Mesothelial cell of epicardium (in vitro differentiated cells): Measurements from ENCODE around the gene FAM228A. TPM values are rescaled to one million over a fixed set of nuclear protein-coding genes. Genes with fewer than 3 reads are reported as not detected.
A peak's percentile ranks its signal among the peaks of the same experiment; 100 is the strongest.
"Not testable (repeated sequence)": the region's sequence is repeated elsewhere in the genome, so short reads cannot be mapped to it uniquely, and the experiment has no call there.

Experiments
- DNase-seq, 2 experiments: peaks; one replicate each; pipeline ENCODE4 v3.0.0; 2021; ENCODE audit warnings: low spot score in 2 of 2; ENCODE audit not compliant: unreplicated experiment in 2 of 2
- H3K27ac Mint-ChIP-seq: 2 replicates; pipeline ENCODE4 v1.8.0; 2021; ENCODE audit warnings: mixed read lengths
- H3K27me3 Mint-ChIP-seq: 2 replicates; pipeline ENCODE4 v1.8.0; 2021; ENCODE audit warnings: low read depth, mixed read lengths
- H3K36me3 Mint-ChIP-seq: 2 replicates; pipeline ENCODE4 v1.8.0; 2021; ENCODE audit warnings: mixed read lengths
- H3K4me1 Mint-ChIP-seq: 2 replicates; pipeline ENCODE4 v1.8.0; 2021; ENCODE audit warnings: mixed read lengths
- H3K4me3 Mint-ChIP-seq: 2 replicates; pipeline ENCODE4 v1.8.0; 2021; ENCODE audit warnings: mild to moderate bottlenecking, moderate library complexity, mixed read lengths
- H3K9me3 Mint-ChIP-seq: 2 replicates; pipeline ENCODE4 v1.8.0; 2021; ENCODE audit warnings: mixed read lengths
- CTCF ChIP-seq: fragments of 200-600 bp; sonication (generic); IDR thresholded peaks from one replicate; pipeline ENCODE4 v1.5.0; 2021; ENCODE audit warnings: antibody characterized with exemption; ENCODE audit not compliant: unreplicated experiment
- total RNA-seq: library from RNA; stranded (reverse); gene quantifications from 3 replicates; pipeline ENCODE4 v1.2.1, GENCODE V29; 2021

Gene FAM228A
- 1.1 to 1.4 TPM (median 1.4 TPM) in 3 replicates for total RNA-seq

GRCh38 chr2:24174851-24175277 lies at the start of gene FAM228A:
Gene FAM228A, plus strand, starts transcription at chr2:24175053. Its CDS starts 428 bp downstream, at chr2:24175481.
- peaks cover 11% of the 10 kb centered on the region for H3K9me3 Mint-ChIP-seq
- no peak for DNase-seq
- H3K4me1 Mint-ChIP-seq = no peaks in the 10 kb centered on the region
- no peak for TF ChIP-seq CTCF
- peaks cover 4% of the 10 kb centered on the region for H3K36me3 Mint-ChIP-seq
- H3K27me3 Mint-ChIP-seq = no peaks in the 10 kb centered on the region
- H3K4me3 Mint-ChIP-seq = no peak within 1 kb of the TSS
- no peak within 1 kb of the TSS for H3K27ac Mint-ChIP-seq

GRCh38 chr2:24125956-24126355 lies 48.9 kb upstream of the FAM228A start:
- Mint-ChIP-seq H3K9me3 (peaks cover 11% of the 10 kb centered on the region), H3K36me3 (peaks cover 22% of the 10 kb centered on the region), H3K4me1 (peaks cover 22% of the 10 kb centered on the region), H3K4me3 (peak overlapping the region; percentile 5), H3K27ac (peak overlapping the region; percentile 18), H3K27me3 (no peaks in the 10 kb centered on the region)
- no peak for TF ChIP-seq CTCF
- DNase-seq = no peak

- Mint-ChIP-seq H3K36me3 (peaks cover 41% of the 10 kb centered on the region), H3K27me3 (no peaks in the 10 kb centered on the region), H3K4me1 (no peaks in the 10 kb centered on the region), H3K4me3 (no peak overlapping the region), H3K9me3 (peaks cover 32% of the 10 kb centered on the region), H3K27ac (no peak overlapping the region)
- no peak for DNase-seq
- no peak for TF ChIP-seq CTCF
These were observed 42.3 kb upstream of the FAM228A start for GRCh38 chr2:24132543-24132942.

- not testable (repeated sequence) for H3K27me3 Mint-ChIP-seq
These were observed 34.5 kb upstream of the FAM228A start for GRCh38 chr2:24140305-24140704.

GRCh38 chr2:24147364-24147763 lies 27.5 kb upstream of the FAM228A start:
- Mint-ChIP-seq H3K4me1 (no peaks in the 10 kb centered on the region), H3K9me3 (peaks cover 29% of the 10 kb centered on the region), H3K36me3 (peaks cover 65% of the 10 kb centered on the region), H3K4me3 (no peak overlapping the region), H3K27ac (no peak overlapping the region), H3K27me3 (no peaks in the 10 kb centered on the region)
- DNase-seq = no peak
- no peak for TF ChIP-seq CTCF

More at GRCh38 chr2:24140305-24140704, 34.5 kb upstream of the FAM228A start:
- H3K4me3 Mint-ChIP-seq, H3K9me3 Mint-ChIP-seq, DNase-seq, H3K4me1 Mint-ChIP-seq, H3K27ac Mint-ChIP-seq: not testable (repeated sequence)
- H3K36me3 Mint-ChIP-seq = peaks cover 36% of the 10 kb centered on the region

- no peaks in the 10 kb centered on the region for H3K4me1 Mint-ChIP-seq
- TF ChIP-seq CTCF = no peak
- no peak overlapping the region for H3K4me3 Mint-ChIP-seq
- H3K27ac Mint-ChIP-seq = no peak overlapping the region
- H3K36me3 Mint-ChIP-seq = peaks cover 38% of the 10 kb centered on the region
- no peaks in the 10 kb centered on the region for H3K27me3 Mint-ChIP-seq
- H3K9me3 Mint-ChIP-seq = peaks cover 15% of the 10 kb centered on the region
- DNase-seq = no peak
These were observed 22.2 kb upstream of the FAM228A start for GRCh38 chr2:24152413-24153197.
